Panc1 (cell line): ENCODE measurements around the gene GDPD2. TPM values are rescaled to one million over a fixed set of nuclear protein-coding genes. Genes with fewer than 3 reads are reported as not detected.

Experiments used
- ATAC-seq: fragments of 200-7000 bp; cut with Tn5 transposase; 2 replicates; pipeline ENCODE4 v1.9.1; 2020; ENCODE audit warnings: mild to moderate bottlenecking, moderate library complexity
- BruUV-seq: library from RNA; stranded (reverse); fragments of 400-500 nt; replicated peaks from 2 replicates; lab custom pipeline; 2021; lab: Mats Ljungman, UMichigan
- CTCF ChIA-PET: fragments of 300-600 bp; sonication (Branson Sonifier 250); formaldehyde crosslinking; loops from one replicate; lab custom pipeline; 2022; ENCODE audit warnings: antibody characterized with exemption; lab: Charles Lee
- POLR2A ChIA-PET: fragments of 300-600 bp; sonication (Branson Sonifier 250); formaldehyde crosslinking; loops from one replicate; lab custom pipeline; 2022; ENCODE audit warnings: antibody characterized with exemption; lab: Charles Lee
- DNase-seq: peaks from one replicate; pipeline ENCODE4 v3.0.0-alpha.2; 2010; ENCODE audit warnings: low read depth, low spot score
- H3K27ac ChIP-seq: 2 replicates; pipeline ENCODE4 v1.5.1; 2011; ENCODE audit warnings: mild to moderate bottlenecking, low read length, inconsistent platforms
- H3K27me3 ChIP-seq: fragments of 200-500 bp; sonication (Bioruptor generic); 2 replicates; pipeline ENCODE4 v1.6.0; 2014; ENCODE audit warnings: low read length, inconsistent platforms; ENCODE audit not compliant: control insufficient read depth, insufficient read depth
- H3K36me3 ChIP-seq: fragments of 200-500 bp; sonication (Bioruptor generic); 2 replicates; pipeline ENCODE4 v1.5.1; 2014; ENCODE audit warnings: inconsistent platforms, mild to moderate bottlenecking, low read length, moderate library complexity; ENCODE audit not compliant: control insufficient read depth, insufficient read depth
- H3K4me1 ChIP-seq: 2 replicates; pipeline ENCODE4 v1.5.1; 2011; ENCODE audit warnings: inconsistent platforms, mild to moderate bottlenecking, low read length, moderate library complexity; ENCODE audit not compliant: control insufficient read depth, insufficient read depth
- H3K4me3 ChIP-seq, 2 experiments: 2 replicates each; pipeline ENCODE4 v1.5.1; 2011 to 2012; ENCODE audit warnings: low read depth in 2 of 2, low read length in 2 of 2, mild to moderate bottlenecking in 2 of 2, inconsistent platforms in 1 of 2, moderate library complexity in 1 of 2
- H3K9me3 ChIP-seq: fragments of 200-500 bp; sonication (Bioruptor generic); 2 replicates; pipeline ENCODE4 v1.5.1; 2014; ENCODE audit warnings: low read depth, mild to moderate bottlenecking, inconsistent platforms, low read length, moderate library complexity; ENCODE audit not compliant: control insufficient read depth, insufficient read depth
- CTCF ChIP-seq: fragments of 450-650 bp; IDR thresholded peaks from 2 replicates; pipeline ENCODE4 v1.5.1; 2017; ENCODE audit warnings: mild to moderate bottlenecking
- POLR2AphosphoS5 ChIP-seq: IDR thresholded peaks from 2 replicates; pipeline ENCODE4 v1.6.1; 2012; ENCODE audit warnings: mild to moderate bottlenecking, low read depth, low read length, moderate library complexity
- REST ChIP-seq, 2 experiments: IDR thresholded peaks; 2 replicates each; pipeline ENCODE4 v1.6.1; 2011 to 2012; ENCODE audit warnings: low read depth in 2 of 2, control low read depth in 1 of 2, low read length in 1 of 2, mild to moderate bottlenecking in 1 of 2, moderate library complexity in 1 of 2; ENCODE audit not compliant: insufficient read depth in 1 of 2
- SIN3A ChIP-seq: IDR thresholded peaks from 2 replicates; pipeline ENCODE4 v1.6.1; 2012; ENCODE audit warnings: low read depth, mild to moderate bottlenecking, low read length, moderate library complexity, borderline replicate concordance; ENCODE audit not compliant: insufficient read depth
- TCF7L2 ChIP-seq: IDR thresholded peaks from 2 replicates; pipeline ENCODE4 v1.6.1; 2011; ENCODE audit warnings: mild to moderate bottlenecking, low read depth, low read length, inconsistent platforms
- in situ Hi-C: cut with HindIII; loops from 2 replicates; pipeline ENCODE4 v1.10.0; 2016; ENCODE audit warnings: low sequenced_read_pairs, low pct_unique_long_range_greater_than_20kb
- intact Hi-C: fragments of 100-400 bp; cut with micrococcal nuclease; formaldehyde crosslinking; loops from one replicate; pipeline ENCODE4 v1.10.0; 2022; ENCODE audit not compliant: unreplicated experiment
- total RNA-seq: library from RNA; stranded (reverse); gene quantifications from one replicate; pipeline ENCODE4 v1.2.1, GENCODE V29; 2021; ENCODE audit not compliant: unreplicated experiment

GDPD2 gene
- total RNA-seq, 1 experiment from 2014 or later: 0.33 TPM

GRCh38 chrX:70444326-70444945, 21.3 kb downstream of the GDPD2 start, which contains the start of gene DLG3:
Gene DLG3 (plus strand): TSS chrX:70444835. CDS start chrX:70445202, 367 bp downstream.
- peaks cover 8% of the 10 kb centered on the region for H3K27me3 ChIP-seq
- BruUV-seq: no TSS peak
- ChIA-PET CTCF (interaction anchor here (1.0 kb wide), 1 partner anchor 220 kb away, joined by 5 read pairs; no protein-coding TSS in a partner anchor), POLR2A (no interaction called here)
- in situ Hi-C loops: no loop called here
- H3K4me3 ChIP-seq: peak within 1 kb of the TSS in 1 of 2 experiments; percentile 26; a peak in 2 of 4 replicates
- no peak for DNase-seq
- no peak for TF ChIP-seq REST (IDR thresholded peaks at IDR 0.05; ENCODE audit: insufficient read depth in 1 of 2, low read depth in 2 of 2, low read length in 1 of 2)
- TF ChIP-seq CTCF: no peak
- no peak for TF ChIP-seq SIN3A
- no peak for TF ChIP-seq POLR2AphosphoS5
- no peak for TF ChIP-seq TCF7L2
- H3K27ac ChIP-seq: no peak within 1 kb of the TSS
- no peaks in the 10 kb centered on the region for H3K4me1 ChIP-seq
- H3K9me3 ChIP-seq: no peaks in the 10 kb centered on the region
- no peaks in the 10 kb centered on the region for H3K36me3 ChIP-seq
- intact Hi-C loops: no loop called here
- peak; percentile 75 for ATAC-seq

GRCh38 chrX:70444946-70445656, 22.0 kb downstream of the GDPD2 start:
- in situ Hi-C loops: no loop called here
- peak overlapping the region in 1 of 2 experiments; percentile 26; a peak in 2 of 4 replicates for H3K4me3 ChIP-seq
- peak; percentile 15; the same call in 1 of the 2 replicates for ATAC-seq
- H3K27ac ChIP-seq: no peak overlapping the region
- POLR2A ChIA-PET: no interaction called here
- no peak for DNase-seq
- no peaks in the 10 kb centered on the region for H3K9me3 ChIP-seq
- peaks cover 8% of the 10 kb centered on the region for H3K27me3 ChIP-seq
- CTCF ChIA-PET: no interaction called here
- H3K36me3 ChIP-seq: no peaks in the 10 kb centered on the region
- intact Hi-C loops: no loop called here
- BruUV-seq: no TSS peak
- no peak for TF ChIP-seq POLR2AphosphoS5
- no peak for TF ChIP-seq SIN3A
- TF ChIP-seq REST (IDR thresholded peaks at IDR 0.05; ENCODE audit: insufficient read depth in 1 of 2, low read depth in 2 of 2, low read length in 1 of 2): no peak
- no peak for TF ChIP-seq CTCF
- no peak for TF ChIP-seq TCF7L2
- H3K4me1 ChIP-seq: no peaks in the 10 kb centered on the region
